ENCODE results near the gene TAF11L2.
A peak's percentile ranks its signal among the peaks of the same experiment; 100 is the strongest.
"Not testable (repeated sequence)": the region's sequence is repeated elsewhere in the genome, so short reads cannot be mapped to it uniquely, and the experiment has no call there.

Gene TAF11L2

DNA sequence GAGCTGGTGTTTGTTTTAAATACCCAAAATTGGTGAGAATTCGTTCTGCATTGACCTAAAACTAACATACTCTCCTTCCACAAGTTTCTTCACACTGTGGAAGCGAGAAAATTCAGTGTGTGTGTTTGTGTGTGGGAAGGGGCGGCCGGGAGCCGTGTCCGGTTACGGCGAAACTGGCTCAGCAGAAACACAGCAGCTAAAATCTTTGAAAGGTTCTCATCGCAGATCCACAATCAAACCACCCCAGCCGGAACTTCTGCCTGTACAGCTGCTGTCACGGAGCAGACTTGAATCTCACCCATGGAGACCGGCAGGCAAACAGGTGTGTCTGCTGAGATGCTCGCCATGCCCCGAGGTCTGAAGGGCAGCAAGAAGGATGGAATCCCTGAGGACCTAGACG, 26.9 kb downstream of the TAF11L2 start, which contains the start of gene TAF11L5:
TAF11L5 (plus strand) TSS at position 301 of the 400 bp plus-strand sequence.
- DNase-seq (ENCODE audit: low read depth in 1 of 2, low spot score in 1 of 2) = not testable (repeated sequence)

DNA sequence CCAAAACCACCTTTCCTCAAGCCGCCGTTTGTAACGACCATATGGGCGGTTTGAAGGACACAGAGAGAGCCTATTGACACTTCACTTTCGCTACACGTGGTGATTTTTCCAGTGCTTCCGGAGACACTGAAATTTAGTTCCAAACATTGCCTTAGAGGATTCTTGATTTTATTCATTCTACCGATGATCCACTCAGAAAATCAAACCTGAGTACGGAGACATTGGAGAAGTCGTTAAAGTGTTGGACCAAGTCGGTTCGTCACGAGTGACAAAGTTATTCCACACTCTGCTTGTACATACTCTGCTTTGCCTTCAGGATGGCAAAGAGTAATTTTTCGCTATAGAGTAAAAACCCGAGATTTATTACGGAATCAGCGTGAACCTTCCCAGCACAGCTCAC, 28.5 kb downstream of the TAF11L2 start:
- DNase-seq (ENCODE audit: low read depth in 1 of 2, low spot score in 1 of 2) = peak in 1 of 2 donors; percentile 14

DNA sequence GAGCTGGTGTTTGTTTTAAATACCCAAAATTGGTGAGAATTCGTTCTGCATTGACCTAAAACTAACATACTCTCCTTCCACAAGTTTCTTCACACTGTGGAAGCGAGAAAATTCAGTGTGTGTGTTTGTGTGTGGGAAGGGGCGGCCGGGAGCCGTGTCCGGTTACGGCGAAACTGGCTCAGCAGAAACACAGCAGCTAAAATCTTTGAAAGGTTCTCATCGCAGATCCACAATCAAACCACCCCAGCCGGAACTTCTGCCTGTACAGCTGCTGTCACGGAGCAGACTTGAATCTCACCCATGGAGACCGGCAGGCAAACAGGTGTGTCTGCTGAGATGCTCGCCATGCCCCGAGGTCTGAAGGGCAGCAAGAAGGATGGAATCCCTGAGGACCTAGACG, 30.3 kb downstream of the TAF11L2 start, which contains the start of gene TAF11L6:
TAF11L6 (plus strand) TSS at position 301 of the 400 bp plus-strand sequence.
- not testable (repeated sequence) for DNase-seq (ENCODE audit: low read depth in 1 of 2, low spot score in 1 of 2)
